Measurements from ENCODE around the gene LCP2.
A peak's percentile ranks its signal among the peaks of the same experiment; 100 is the strongest.

Gene LCP2

DNA sequence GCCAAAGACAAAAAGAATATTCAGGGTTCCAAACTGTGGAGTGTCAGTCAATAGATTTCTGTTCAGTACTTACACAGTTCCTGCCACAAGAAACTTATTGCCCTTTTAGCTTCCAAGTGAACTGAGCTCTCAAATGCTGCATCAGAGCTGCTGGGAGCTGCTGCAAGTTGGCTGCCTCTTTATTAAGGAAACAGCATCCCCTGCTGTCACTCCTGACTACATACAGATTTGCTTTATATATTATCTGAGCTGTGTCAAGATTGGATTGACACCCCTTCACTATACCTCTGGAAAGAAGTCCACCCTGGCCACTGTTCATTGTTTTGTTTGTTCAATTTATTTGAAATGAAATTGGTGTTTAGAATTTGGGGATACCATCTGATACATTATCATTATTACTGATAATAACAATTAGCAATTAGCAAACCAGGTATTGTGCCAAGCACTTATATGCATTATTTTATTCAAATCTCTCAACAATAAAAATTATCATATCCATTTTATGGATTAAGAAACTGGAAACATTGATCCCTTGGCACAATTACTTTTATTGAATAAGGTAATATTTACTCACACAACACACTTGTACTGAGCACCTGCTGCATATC, 81.2 kb downstream of the LCP2 start:
- DNase-seq (ENCODE audit: low spot score) = peak; percentile 67

GRCh38 chr5:170211575-170212334, 85.8 kb downstream of the LCP2 start:
- DNase-seq (ENCODE audit: low spot score) = no peak

DNA sequence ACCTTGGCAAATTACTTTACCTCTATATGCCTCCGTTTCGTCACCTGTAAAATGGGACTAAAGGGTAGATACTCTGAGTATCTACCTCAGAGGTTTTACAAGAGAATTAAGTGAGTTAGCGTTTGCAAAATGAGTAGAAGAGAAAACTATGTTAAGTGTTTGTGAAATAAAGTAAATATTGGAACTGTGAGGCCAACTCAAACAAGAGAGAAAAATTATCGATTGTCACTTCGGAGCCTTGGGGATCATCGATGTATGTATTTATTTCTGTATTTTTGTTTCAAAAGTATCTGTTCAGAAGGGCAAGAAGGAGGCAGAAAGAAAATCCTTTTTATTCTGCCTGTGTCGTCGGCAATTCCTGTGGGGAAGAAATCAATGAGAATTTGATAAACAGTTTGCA, 90.6 kb downstream of the LCP2 start:
- no peak for DNase-seq (ENCODE audit: low spot score)

DNA sequence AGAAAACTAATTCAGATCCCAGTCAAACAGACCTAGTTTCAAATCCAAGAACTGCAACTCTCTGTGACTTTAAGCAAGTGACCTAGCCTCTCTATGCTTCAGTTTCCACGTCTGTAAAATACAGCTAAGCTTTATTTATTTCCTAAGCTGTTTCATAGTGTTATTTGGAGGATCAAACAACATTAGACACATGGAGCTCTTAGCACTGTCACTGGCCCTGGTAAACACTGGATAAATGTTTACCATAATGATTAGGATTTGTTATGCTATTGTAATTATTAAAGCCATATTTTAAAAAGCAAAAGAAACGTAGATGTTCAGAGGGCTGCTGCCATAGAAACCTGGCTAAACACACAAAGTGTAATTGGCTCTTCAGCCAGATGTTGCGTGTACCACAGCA, 91.4 kb downstream of the LCP2 start:
- no peak for DNase-seq (ENCODE audit: low spot score)

- DNase-seq (ENCODE audit: low spot score) = no peak
Observed at GRCh38 chr5:170204202-170204601, 93.4 kb downstream of the LCP2 start.

- DNase-seq (ENCODE audit: low spot score) = no peak
Observed at GRCh38 chr5:170202117-170202516, 95.5 kb downstream of the LCP2 start.

GRCh38 chr5:170201311-170201710, 96.3 kb downstream of the LCP2 start:
- no peak for DNase-seq (ENCODE audit: low spot score)

GRCh38 chr5:170200876-170201275, 96.7 kb downstream of the LCP2 start:
- DNase-seq (ENCODE audit: low spot score) = no peak
